Embryonic facial prominence (tissue), 1 donor: ENCODE measurements around the gene KDM4D.
"Not testable (repeated sequence)": the region's sequence is repeated elsewhere in the genome, so short reads cannot be mapped to it uniquely, and the experiment has no call there.

ENCODE experiments used
- DNase-seq: peaks from one replicate; pipeline ENCODE4 v3.0.0-alpha.2; 2016; ENCODE audit errors: extremely low spot score

Gene KDM4D

DNA sequence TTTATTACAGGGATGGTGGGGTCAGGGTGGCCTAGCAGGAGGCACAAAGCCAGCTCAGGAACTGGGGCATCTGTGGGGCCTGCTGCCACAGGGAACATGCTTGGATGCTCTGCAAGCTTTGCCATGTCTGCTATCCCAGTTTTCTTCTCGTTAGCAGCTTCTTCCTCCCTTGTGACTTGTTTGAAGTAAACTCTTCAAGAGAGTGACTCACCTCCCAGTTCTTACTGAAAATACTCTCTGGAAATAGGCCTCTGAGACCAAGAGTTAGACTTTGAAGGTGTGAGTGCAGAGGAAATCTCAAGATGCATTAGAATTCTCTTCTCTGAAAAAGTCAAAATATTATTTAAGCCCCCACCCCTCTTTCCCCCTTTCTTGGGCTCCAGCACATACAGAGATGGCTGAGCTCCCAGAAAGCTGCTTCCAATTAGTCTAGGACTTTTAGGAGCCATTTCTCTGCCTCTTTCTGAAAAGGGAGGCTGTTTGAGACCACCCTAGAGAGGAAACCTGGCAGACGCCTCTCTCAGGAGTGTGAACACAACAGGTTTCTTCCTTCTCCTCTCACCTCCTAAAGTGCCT lies 15.3 kb upstream of the KDM4D start:
- no peak for DNase-seq

DNA sequence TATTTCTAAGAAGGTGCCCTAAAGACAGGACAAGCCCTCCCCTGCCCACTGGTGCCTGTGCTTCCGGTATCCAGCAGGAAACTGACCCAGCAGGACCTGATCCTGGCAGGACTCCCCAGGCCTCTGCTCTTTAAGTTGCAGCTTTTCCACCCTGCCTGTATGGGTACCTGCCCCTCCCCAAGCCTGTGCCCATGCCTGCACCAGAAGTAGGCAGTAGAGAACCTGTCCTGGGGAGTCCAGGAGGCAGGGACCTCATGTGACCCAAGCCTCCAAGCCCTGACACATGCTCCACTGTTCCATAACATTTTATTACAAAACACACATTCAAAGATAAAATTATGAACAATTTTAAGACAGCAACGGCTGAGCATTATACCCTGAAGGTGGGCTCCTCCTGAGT lies 14.3 kb upstream of the KDM4D start:
- DNase-seq = no peak

DNA sequence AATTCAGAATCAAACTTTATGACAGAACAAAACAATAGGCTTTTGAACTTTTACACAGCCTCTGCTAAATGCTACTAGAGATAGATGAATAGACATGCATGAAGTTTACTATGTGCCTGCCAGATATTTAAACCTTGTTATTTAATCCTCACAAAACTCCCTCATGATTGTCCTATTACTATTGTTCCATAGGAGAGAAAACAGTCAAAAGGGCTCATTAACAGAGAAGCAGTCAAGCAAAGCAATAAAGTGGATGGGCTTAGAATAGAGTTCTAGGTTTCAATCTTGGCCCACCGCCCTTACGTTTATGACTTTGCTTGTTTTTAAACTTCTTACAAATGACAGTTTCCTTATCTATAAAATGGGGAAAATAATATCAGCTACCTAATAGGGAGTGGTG lies 13.0 kb upstream of the KDM4D start:
- no peak for DNase-seq

- DNase-seq = no peak
These were observed 12.3 kb upstream of the KDM4D start for GRCh38 chr11:94961255-94961654.

- DNase-seq = no peak
These were observed 8.6 kb upstream of the KDM4D start for GRCh38 chr11:94964934-94965333.

DNA sequence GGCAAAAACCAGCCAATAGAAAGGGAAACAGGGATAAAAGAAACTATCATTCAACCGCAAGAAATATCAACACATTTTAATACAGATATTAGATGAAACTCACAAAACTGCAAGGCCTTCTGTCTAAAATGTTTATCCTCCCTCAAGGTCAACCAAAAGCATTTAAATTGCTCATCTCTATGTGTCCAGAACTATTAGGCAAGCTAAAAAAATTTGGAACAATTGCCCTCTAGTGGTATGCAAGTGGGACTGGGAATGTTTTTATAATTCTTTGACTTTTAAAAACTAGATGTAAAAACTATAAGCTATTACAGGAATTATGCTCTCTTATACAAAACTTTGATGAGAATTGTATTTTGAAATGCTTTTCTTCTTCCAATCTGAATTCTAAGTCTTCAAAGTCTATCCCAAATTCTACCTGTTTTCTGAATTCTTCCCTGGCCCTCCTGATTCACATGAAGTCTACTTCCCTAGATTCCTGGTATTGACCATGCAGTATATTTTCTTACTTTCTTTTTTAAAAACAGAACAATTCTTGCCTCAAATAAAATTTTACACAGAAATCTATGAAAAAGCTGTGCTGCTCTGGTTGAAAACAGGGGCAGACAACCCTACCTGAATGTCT lies 5.1 kb upstream of the KDM4D start:
- DNase-seq = no peak

DNA sequence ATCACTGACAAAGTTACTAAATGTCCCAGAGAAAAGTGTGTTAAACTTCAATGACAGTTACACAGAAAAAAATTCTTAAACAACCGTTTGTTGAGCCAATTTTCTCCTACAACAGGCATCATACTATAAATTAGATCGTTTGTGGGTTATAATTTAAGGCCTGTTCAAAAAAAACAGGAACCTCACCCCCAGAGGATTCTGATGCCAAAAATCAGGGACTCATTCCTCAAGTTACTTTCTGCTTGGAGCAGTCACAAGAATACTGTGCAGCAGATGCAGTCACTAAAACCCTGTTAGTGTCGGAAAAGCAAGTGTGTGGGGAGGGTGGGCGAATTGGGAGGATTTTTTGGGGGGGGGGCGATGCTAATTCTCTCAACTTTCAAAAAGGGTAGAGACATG lies 810 bp upstream of the KDM4D start:
- DNase-seq = no peak

GRCh38 chr11:94974178-94974577 lies 669 bp downstream of the KDM4D start:
- no peak for DNase-seq

- no peak for DNase-seq
These were observed 2.1 kb downstream of the KDM4D start for GRCh38 chr11:94975599-94975998.

- no peak for DNase-seq
These were observed 13.9 kb downstream of the KDM4D start for GRCh38 chr11:94987378-94987777.

DNA sequence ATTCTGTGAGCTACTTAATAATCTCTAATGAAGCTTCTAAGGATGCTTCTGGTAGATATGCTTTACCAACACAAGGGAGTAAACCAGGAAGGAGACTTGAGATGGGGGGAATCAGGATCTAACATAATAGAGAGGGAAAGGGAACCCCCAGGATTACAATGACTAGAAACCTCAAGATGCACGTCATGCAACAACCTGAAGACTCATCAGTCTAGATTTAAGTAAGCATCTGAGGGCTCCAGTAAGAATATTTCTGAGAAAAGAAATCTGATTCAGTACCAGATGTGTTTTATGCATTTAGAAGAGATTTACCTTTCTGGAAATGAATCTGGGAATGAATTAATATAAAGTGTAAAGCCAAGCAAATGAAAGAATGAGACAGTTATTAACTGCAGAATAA lies 15.2 kb downstream of the KDM4D start:
- DNase-seq = no peak

DNA sequence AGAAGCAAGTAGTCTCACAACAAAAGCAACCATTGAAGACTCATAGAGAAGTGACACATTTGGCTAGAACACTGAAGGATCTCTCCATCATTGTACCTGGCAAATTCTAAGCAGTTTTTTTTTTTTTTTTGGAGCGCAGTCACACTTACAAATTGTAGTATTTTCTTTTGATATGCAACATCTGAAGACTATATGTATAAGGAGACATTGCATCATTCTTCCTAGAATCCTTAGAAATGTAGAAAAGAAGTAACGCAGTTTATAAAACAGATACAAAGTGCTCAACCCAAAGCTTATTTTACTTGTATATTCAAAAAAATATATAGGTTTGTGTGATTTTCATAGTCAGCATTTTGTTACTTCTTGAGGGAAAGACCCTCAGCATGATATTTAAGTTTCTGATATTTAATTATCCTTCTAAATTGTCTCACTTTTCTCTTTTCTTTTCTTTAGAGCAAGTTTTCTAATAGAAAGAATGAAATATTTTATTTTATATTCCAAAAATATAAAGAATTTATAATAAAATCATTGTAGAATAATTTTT lies 20.0 kb downstream of the KDM4D start:
- DNase-seq = no peak

DNA sequence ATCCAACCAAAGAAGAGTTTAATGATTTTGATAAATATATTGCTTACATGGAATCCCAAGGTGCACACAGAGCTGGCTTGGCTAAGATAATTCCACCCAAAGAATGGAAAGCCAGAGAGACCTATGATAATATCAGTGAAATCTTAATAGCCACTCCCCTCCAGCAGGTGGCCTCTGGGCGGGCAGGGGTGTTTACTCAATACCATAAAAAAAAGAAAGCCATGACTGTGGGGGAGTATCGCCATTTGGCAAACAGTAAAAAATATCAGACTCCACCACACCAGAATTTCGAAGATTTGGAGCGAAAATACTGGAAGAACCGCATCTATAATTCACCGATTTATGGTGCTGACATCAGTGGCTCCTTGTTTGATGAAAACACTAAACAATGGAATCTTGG lies 23.9 kb downstream of the KDM4D start:
- no peak for DNase-seq

DNA sequence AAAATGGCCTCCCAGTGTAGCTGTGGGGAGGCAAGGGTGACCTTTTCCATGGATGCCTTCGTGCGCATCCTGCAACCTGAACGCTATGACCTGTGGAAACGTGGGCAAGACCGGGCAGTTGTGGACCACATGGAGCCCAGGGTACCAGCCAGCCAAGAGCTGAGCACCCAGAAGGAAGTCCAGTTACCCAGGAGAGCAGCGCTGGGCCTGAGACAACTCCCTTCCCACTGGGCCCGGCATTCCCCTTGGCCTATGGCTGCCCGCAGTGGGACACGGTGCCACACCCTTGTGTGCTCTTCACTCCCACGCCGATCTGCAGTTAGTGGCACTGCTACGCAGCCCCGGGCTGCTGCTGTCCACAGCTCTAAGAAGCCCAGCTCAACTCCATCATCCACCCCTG lies 24.8 kb downstream of the KDM4D start:
- no peak for DNase-seq

GRCh38 chr11:95003716-95004115 lies 30.2 kb downstream of the KDM4D start:
- DNase-seq = no peak

- DNase-seq = no peak
These were observed 32.1 kb downstream of the KDM4D start for GRCh38 chr11:95005642-95006041.

GRCh38 chr11:95011376-95011775 lies 37.9 kb downstream of the KDM4D start:
- no peak for DNase-seq

DNA sequence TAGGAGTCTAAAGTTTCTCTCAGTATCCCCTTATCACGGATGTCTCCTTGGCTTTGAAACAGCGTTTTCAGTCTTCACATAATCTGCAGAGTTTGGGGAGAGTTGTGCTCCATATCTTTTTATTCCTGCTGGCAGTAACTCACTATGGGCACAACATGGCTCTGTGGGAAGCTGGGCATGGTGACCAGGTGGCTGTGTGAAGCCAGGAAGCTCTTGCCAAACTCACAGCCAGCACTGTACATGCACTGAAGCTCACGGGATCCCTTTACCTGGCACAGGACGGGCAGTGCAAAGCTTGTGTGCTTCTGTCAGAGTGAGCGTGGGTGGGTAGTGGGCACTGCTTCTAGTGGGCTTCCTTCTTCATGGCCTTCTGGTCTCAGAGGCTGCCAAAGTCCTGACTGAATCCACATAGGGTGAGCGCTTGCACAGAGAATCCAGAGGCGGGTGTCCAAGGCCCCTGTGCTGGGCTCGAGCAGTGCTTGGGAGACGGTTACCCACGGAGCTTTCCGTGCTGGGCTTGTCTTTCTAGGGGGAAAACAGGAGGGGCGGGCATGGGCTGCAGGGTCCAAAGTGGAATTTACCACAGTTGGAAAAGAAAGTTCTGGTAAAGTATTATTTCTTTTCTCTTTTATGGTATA lies 40.8 kb downstream of the KDM4D start:
- DNase-seq = no peak

- DNase-seq = no peak
These were observed 42.6 kb downstream of the KDM4D start for GRCh38 chr11:95016139-95016538.

DNA sequence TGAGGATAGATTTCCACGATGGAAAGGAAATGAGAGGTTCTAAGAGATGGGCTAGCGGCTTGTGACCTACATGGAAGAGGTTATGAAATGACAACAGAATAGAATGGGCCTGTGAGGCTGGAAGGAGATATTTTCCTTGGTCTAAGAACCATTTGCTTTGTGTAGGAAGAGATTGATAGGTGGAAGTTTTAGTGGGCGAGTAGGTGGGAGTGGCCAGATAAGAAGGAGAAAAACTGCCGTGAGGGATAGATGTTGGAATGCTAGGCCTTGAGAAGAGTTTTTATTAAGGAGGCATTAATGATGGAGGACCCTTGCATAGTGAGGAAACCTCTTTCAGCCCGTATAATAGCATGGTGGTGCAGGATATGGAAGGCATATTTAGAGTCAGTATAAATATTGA lies 48.0 kb downstream of the KDM4D start:
- not testable (repeated sequence) for DNase-seq

DNA sequence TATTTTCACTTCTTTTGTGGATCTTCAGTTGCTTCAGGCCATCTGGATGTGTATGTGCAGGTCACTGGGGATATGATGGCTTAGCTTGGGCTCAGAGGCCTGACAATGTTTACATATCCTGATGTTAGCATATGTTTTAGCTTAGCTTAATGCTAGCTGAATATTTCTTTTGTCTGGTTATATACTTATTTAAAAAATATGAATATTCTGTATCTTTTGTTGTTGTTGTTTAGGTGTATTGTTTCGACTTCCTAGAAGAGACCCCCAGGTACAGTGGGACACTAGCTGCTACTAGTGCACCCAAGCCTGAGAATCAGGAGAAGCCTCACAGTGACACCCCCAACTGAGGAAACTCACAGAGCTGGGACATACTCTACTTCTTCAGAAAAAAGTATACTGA lies 51.4 kb downstream of the KDM4D start, which contains the start of gene KDM4E:
Gene KDM4E (plus strand): TSS at position 301 of the 400 bp plus-strand sequence. CDS start 300 bp downstream, outside the sequence.
- no peak for DNase-seq

DNA sequence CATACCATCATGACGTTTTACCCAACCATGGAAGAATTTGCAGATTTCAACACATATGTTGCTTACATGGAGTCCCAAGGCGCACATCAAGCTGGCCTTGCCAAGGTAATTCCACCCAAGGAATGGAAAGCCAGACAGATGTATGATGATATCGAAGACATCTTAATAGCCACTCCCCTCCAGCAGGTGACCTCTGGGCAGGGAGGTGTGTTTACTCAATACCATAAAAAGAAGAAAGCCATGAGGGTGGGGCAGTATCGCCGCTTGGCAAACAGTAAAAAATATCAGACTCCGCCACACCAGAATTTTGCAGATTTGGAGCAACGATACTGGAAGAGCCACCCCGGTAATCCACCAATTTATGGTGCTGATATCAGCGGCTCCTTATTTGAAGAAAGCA lies 52.1 kb downstream of the KDM4D start:
- DNase-seq = not testable (repeated sequence)

DNA sequence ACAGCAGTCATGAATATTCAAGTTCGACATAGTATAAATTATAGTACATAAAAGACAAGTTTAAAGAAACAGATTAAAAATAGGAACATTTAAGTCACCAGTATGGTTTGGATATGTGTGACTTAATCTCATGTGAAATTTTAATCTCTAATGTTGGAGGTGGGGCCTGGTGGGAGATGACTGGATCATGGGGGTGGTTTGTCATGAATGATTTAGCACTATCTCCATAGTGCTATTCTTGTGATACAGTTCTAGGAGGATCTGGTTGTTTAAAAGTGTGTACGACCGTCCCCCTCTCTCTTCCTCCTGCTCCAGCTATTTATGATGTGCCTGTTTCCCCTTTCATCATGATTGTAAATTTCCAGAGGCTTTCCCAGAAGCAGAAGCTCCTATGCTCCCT lies 54.8 kb downstream of the KDM4D start:
- DNase-seq = no peak
